Glutamatergic neuron (in vitro differentiated cells): Measurements from ENCODE around the gene AGAP1. TPM values are rescaled to one million over a fixed set of nuclear protein-coding genes. Genes with fewer than 3 reads are reported as not detected.

Experiments
- DNase-seq: peaks from one replicate; pipeline ENCODE4 v3.0.0; 2022
- H3K27ac Mint-ChIP-seq: one replicate; pipeline ENCODE4 v1.8.0; 2020; ENCODE audit warnings: mild to moderate bottlenecking, mixed read lengths, inconsistent platforms; ENCODE audit not compliant: unreplicated experiment
- H3K27me3 Mint-ChIP-seq: one replicate; pipeline ENCODE4 v1.8.0; 2020; ENCODE audit warnings: mild to moderate bottlenecking, moderate library complexity, mixed read lengths, inconsistent platforms; ENCODE audit not compliant: unreplicated experiment
- H3K36me3 Mint-ChIP-seq: one replicate; pipeline ENCODE4 v1.8.0; 2020; ENCODE audit warnings: mild to moderate bottlenecking, mixed read lengths, inconsistent platforms; ENCODE audit not compliant: unreplicated experiment
- H3K4me1 Mint-ChIP-seq: one replicate; pipeline ENCODE4 v1.8.0; 2020; ENCODE audit warnings: mild to moderate bottlenecking, low read depth, mixed read lengths, inconsistent platforms; ENCODE audit not compliant: unreplicated experiment
- H3K4me3 Mint-ChIP-seq: one replicate; pipeline ENCODE4 v1.8.0; 2020; ENCODE audit warnings: mild to moderate bottlenecking, mixed read lengths, inconsistent platforms; ENCODE audit not compliant: unreplicated experiment
- H3K9me3 Mint-ChIP-seq: one replicate; pipeline ENCODE4 v1.8.0; 2020; ENCODE audit warnings: mild to moderate bottlenecking, moderate library complexity, mixed read lengths, inconsistent platforms; ENCODE audit not compliant: unreplicated experiment
- total RNA-seq: library from RNA; stranded (reverse); fragmentation: NEBNext Ultra II Directional; extraction: Animal tissue kit (Norgen Biotek cat#: 25700); gene quantifications from one replicate; pipeline ENCODE4 v1.2.1, GENCODE V29; 2021; ENCODE audit not compliant: unreplicated experiment
- TF ChIP-seq, protein P1 (sequence below): fragments of 200-600 bp; sonication (generic); IDR thresholded peaks from one replicate; pipeline ENCODE4 v1.5.0; 2021; ENCODE audit not compliant: partially characterized antibody, unreplicated experiment

The AGAP1 gene
- total RNA-seq, 1 donor from 2014 or later, result 153 TPM

DNA sequence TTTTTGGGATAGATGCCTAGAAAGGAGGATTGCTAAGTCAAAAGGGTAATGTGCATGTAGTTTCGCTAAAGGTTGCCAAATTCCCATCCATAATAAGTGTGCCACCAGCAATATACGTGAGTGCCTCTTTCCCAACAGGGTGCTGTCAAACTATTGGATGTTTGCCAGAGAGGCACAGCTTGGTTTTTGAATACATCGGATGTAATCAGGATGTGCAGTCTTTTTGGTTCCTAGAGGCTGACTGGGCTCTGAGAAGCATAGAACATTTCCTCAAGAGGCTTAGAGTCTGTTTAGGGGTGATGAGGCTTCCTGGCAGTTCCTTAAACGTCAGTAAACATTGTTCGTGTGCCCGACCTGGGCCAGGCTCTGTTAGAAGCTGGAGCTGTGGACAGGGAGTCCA is 28.0 kb downstream of the AGAP1 start:
- TF ChIP-seq, protein P1, sequence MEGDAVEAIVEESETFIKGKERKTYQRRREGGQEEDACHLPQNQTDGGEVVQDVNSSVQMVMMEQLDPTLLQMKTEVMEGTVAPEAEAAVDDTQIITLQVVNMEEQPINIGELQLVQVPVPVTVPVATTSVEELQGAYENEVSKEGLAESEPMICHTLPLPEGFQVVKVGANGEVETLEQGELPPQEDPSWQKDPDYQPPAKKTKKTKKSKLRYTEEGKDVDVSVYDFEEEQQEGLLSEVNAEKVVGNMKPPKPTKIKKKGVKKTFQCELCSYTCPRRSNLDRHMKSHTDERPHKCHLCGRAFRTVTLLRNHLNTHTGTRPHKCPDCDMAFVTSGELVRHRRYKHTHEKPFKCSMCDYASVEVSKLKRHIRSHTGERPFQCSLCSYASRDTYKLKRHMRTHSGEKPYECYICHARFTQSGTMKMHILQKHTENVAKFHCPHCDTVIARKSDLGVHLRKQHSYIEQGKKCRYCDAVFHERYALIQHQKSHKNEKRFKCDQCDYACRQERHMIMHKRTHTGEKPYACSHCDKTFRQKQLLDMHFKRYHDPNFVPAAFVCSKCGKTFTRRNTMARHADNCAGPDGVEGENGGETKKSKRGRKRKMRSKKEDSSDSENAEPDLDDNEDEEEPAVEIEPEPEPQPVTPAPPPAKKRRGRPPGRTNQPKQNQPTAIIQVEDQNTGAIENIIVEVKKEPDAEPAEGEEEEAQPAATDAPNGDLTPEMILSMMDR, result no peak
- no peak for DNase-seq
- peaks cover 16% of the 10 kb centered on the region for H3K36me3 Mint-ChIP-seq
- H3K9me3 Mint-ChIP-seq, result peaks cover 7% of the 10 kb centered on the region
- H3K4me1 Mint-ChIP-seq, result peaks cover 14% of the 10 kb centered on the region
- H3K4me3 Mint-ChIP-seq, result no peak overlapping the region
- H3K27ac Mint-ChIP-seq, result no peak overlapping the region
- peaks cover 8% of the 10 kb centered on the region for H3K27me3 Mint-ChIP-seq

- peaks cover 8% of the 10 kb centered on the region for H3K27me3 Mint-ChIP-seq
- H3K27ac Mint-ChIP-seq, result no peak overlapping the region
- peaks cover 7% of the 10 kb centered on the region for H3K9me3 Mint-ChIP-seq
- H3K4me3 Mint-ChIP-seq, result no peak overlapping the region
- no peak for DNase-seq
- TF ChIP-seq, protein P1, result no peak
- H3K4me1 Mint-ChIP-seq, result peaks cover 20% of the 10 kb centered on the region
- H3K36me3 Mint-ChIP-seq, result peaks cover 16% of the 10 kb centered on the region
Measured at GRCh38 chr2:235523021-235523420, 29.2 kb downstream of the AGAP1 start.

GRCh38 chr2:235523486-235524150 is 29.8 kb downstream of the AGAP1 start:
- H3K27me3 Mint-ChIP-seq, result peaks cover 8% of the 10 kb centered on the region
- peaks cover 16% of the 10 kb centered on the region for H3K36me3 Mint-ChIP-seq
- H3K4me3 Mint-ChIP-seq, result no peak overlapping the region
- TF ChIP-seq, protein P1, result no peak
- H3K9me3 Mint-ChIP-seq, result peaks cover 10% of the 10 kb centered on the region
- H3K4me1 Mint-ChIP-seq, result peaks cover 14% of the 10 kb centered on the region
- no peak overlapping the region for H3K27ac Mint-ChIP-seq
- no peak for DNase-seq

DNA sequence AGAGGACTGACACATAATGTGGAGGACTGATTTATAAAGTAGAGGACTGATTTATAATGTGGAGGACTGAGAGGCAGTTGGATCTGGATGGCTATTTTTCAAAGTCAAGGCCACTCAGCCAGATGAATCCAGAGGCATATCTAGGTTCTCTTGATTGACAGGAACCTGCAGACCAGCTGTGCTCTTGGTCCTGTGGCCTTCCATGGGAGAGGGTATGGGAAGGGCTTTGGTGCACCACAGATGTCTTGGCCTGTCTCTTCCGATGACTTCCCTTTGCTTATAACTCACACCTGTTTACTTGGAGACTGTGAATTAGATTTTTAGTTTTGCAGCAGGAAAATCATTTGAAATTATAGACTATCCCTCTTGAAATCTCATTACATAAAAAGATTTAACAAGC is 32.3 kb downstream of the AGAP1 start:
- no peak for DNase-seq
- H3K4me1 Mint-ChIP-seq, result peaks cover 19% of the 10 kb centered on the region
- peaks cover 10% of the 10 kb centered on the region for H3K36me3 Mint-ChIP-seq
- TF ChIP-seq, protein P1, result no peak
- H3K4me3 Mint-ChIP-seq, result no peak overlapping the region
- peaks cover 6% of the 10 kb centered on the region for H3K27me3 Mint-ChIP-seq
- peaks cover 5% of the 10 kb centered on the region for H3K9me3 Mint-ChIP-seq
- no peak overlapping the region for H3K27ac Mint-ChIP-seq

- no peak for DNase-seq
- peaks cover 4% of the 10 kb centered on the region for H3K36me3 Mint-ChIP-seq
- peaks cover 20% of the 10 kb centered on the region for H3K4me1 Mint-ChIP-seq
- H3K27ac Mint-ChIP-seq, result no peak overlapping the region
- H3K9me3 Mint-ChIP-seq, result peaks cover 5% of the 10 kb centered on the region
- no peak overlapping the region for H3K4me3 Mint-ChIP-seq
- TF ChIP-seq, protein P1, result no peak
- no peaks in the 10 kb centered on the region for H3K27me3 Mint-ChIP-seq
Measured at GRCh38 chr2:235527806-235528469, 34.1 kb downstream of the AGAP1 start.
